ENCODE measurements around the gene GABBR2. TPM values are rescaled to one million over a fixed set of nuclear protein-coding genes. Genes with fewer than 3 reads are reported as not detected.

GABBR2 gene
- total and polyA plus RNA-seq, 2 donors (not counting 1 experiment from before 2014, with no cell fraction given): 0.03 TPM; not detected in 1

- no peak overlapping the region for H3K9ac ChIP-seq (ENCODE audit: low read length)
- H4K20me1 ChIP-seq (ENCODE audit: control insufficient read depth, insufficient read depth, low read length, poor library complexity, severe bottlenecking): no peaks in the 10 kb centered on the region
- H3K27ac ChIP-seq (ENCODE audit: low read length in 2 of 2): no peak overlapping the region
- Mint-ChIP-seq H3K27me3 (peaks cover 25% of the 10 kb centered on the region), H3K4me3 (no peak overlapping the region), H3K27ac (no peak overlapping the region), H3K4me1 (no peaks in the 10 kb centered on the region), H3K9me3 (ENCODE audit: insufficient read depth) (no peaks in the 10 kb centered on the region)
- no peaks in the 10 kb centered on the region for H3K36me3 ChIP-seq (replicated peaks in 1 of 2; ENCODE audit: control extremely low read depth in 1 of 2, control insufficient read depth in 1 of 2, extremely low read depth in 1 of 2, insufficient read depth in 2 of 2, low read length in 1 of 2)
- H3K4me1 ChIP-seq (ENCODE audit: control insufficient read depth in 2 of 2, insufficient read depth in 2 of 2, low read length in 2 of 2): no peaks in the 10 kb centered on the region
- no peak overlapping the region for H3K4me3 ChIP-seq (ENCODE audit: control extremely low read depth in 1 of 5, extremely low read depth in 1 of 5, insufficient read depth in 1 of 5, low read depth in 2 of 5, low read length in 4 of 5)
- ChIA-PET CTCF (no interaction called here), POLR2A (no interaction called here)
- H3K79me2 ChIP-seq (ENCODE audit: control insufficient read depth, insufficient read depth, low read length): no peaks in the 10 kb centered on the region
- H3K4me2 ChIP-seq (replicated peaks; ENCODE audit: low read depth, low read length, poor library complexity, severe bottlenecking): no peak overlapping the region
- H3K27me3 ChIP-seq (replicated peaks in 1 of 4; ENCODE audit: control extremely low read depth in 1 of 4, control insufficient read depth in 3 of 4, insufficient read depth in 4 of 4, low read length in 3 of 4): peaks cover 0 to 7% (median 0%) of the 10 kb centered on the region in 4 experiments
- no peaks in the 10 kb centered on the region for H3K9me3 ChIP-seq (ENCODE audit: control extremely low read depth in 1 of 3, control insufficient read depth in 2 of 3, insufficient read depth in 1 of 3, low read length in 2 of 3)
- WGBS (ENCODE audit: insufficient coverage): no CpG with 5 or more reads among the region's 2 CpGs
- ATAC-seq (ENCODE audit: low read depth) (no peak), DNase-seq (no peak)
- intact Hi-C loops (cut with micrococcal nuclease): no loop called here
- no peak for TF ChIP-seq CTCF (IDR thresholded peaks at IDR 0.05)
- no peak for TF ChIP-seq EZH2 (IDR thresholded peaks at IDR 0.05; ENCODE audit: borderline replicate concordance, insufficient read depth, low read depth, low read length, poor library complexity, severe bottlenecking)
- no peak overlapping the region for H2AFZ ChIP-seq (ENCODE audit: insufficient read depth, low read depth, low read length, poor library complexity, severe bottlenecking)
These were observed 258.2 kb downstream of the GABBR2 start for GRCh38 chr9:98450496-98450895.

GRCh38 chr9:98449871-98450270 lies 258.9 kb downstream of the GABBR2 start:
- Histone ChIP-seq H3K36me3 (replicated peaks in 1 of 2; ENCODE audit: control extremely low read depth in 1 of 2, control insufficient read depth in 1 of 2, extremely low read depth in 1 of 2, insufficient read depth in 2 of 2, low read length in 1 of 2) (no peaks in the 10 kb centered on the region), H3K27me3 (replicated peaks in 1 of 4; ENCODE audit: control extremely low read depth in 1 of 4, control insufficient read depth in 3 of 4, insufficient read depth in 4 of 4, low read length in 3 of 4) (peaks cover 0 to 3% (median 0%) of the 10 kb centered on the region in 4 experiments), H4K20me1 (ENCODE audit: control insufficient read depth, insufficient read depth, low read length, poor library complexity, severe bottlenecking) (no peaks in the 10 kb centered on the region), H3K9me3 (ENCODE audit: control extremely low read depth in 1 of 3, control insufficient read depth in 2 of 3, insufficient read depth in 1 of 3, low read length in 2 of 3) (no peaks in the 10 kb centered on the region), H3K4me3 (ENCODE audit: control extremely low read depth in 1 of 5, extremely low read depth in 1 of 5, insufficient read depth in 1 of 5, low read depth in 2 of 5, low read length in 4 of 5) (no peak overlapping the region), H3K4me1 (ENCODE audit: control insufficient read depth in 2 of 2, insufficient read depth in 2 of 2, low read length in 2 of 2) (no peaks in the 10 kb centered on the region), H2AFZ (ENCODE audit: insufficient read depth, low read depth, low read length, poor library complexity, severe bottlenecking) (no peak overlapping the region), H3K9ac (ENCODE audit: low read length) (no peak overlapping the region), H3K79me2 (ENCODE audit: control insufficient read depth, insufficient read depth, low read length) (no peaks in the 10 kb centered on the region), H3K27ac (ENCODE audit: low read length in 2 of 2) (no peak overlapping the region), H3K4me2 (replicated peaks; ENCODE audit: low read depth, low read length, poor library complexity, severe bottlenecking) (no peak overlapping the region)
- CTCF ChIA-PET: no interaction called here
- WGBS (ENCODE audit: insufficient coverage): no CpG with 5 or more reads among the region's 3 CpGs
- TF ChIP-seq CTCF (IDR thresholded peaks at IDR 0.05): no peak
- no peak for TF ChIP-seq EZH2 (IDR thresholded peaks at IDR 0.05; ENCODE audit: borderline replicate concordance, insufficient read depth, low read depth, low read length, poor library complexity, severe bottlenecking)
- Mint-ChIP-seq H3K27me3 (peaks cover 27% of the 10 kb centered on the region), H3K4me3 (no peak overlapping the region), H3K27ac (no peak overlapping the region), H3K9me3 (ENCODE audit: insufficient read depth) (no peaks in the 10 kb centered on the region), H3K4me1 (no peaks in the 10 kb centered on the region)
- ATAC-seq (ENCODE audit: low read depth): no peak
- intact Hi-C loops (cut with micrococcal nuclease): no loop called here
- DNase-seq: no peak
- POLR2A ChIA-PET: no interaction called here

Data from B cell (primary cell).